Measurements from ENCODE around the gene ATP5PB.

Gene ATP5PB

GRCh38 chr1:111476214-111476613, 26.9 kb downstream of the ATP5PB start:
- DNase-seq = no peak

GRCh38 chr1:111476761-111477309, 27.6 kb downstream of the ATP5PB start:
- no peak for DNase-seq

GRCh38 chr1:111480674-111481073, 31.4 kb downstream of the ATP5PB start:
- no peak for DNase-seq

- peak; percentile 25 for DNase-seq
These were observed 32.3 kb downstream of the ATP5PB start for GRCh38 chr1:111481387-111482221.

GRCh38 chr1:111483166-111483565, 33.9 kb downstream of the ATP5PB start:
- no peak for DNase-seq

- DNase-seq = no peak
These were observed 34.6 kb downstream of the ATP5PB start for GRCh38 chr1:111483876-111484275.

- DNase-seq = no peak
These were observed 35.2 kb downstream of the ATP5PB start for GRCh38 chr1:111484391-111485026.

- DNase-seq = no peak
These were observed 37.2 kb downstream of the ATP5PB start for GRCh38 chr1:111486431-111486830.

GRCh38 chr1:111487133-111487532, 37.9 kb downstream of the ATP5PB start:
- no peak for DNase-seq

- no peak for DNase-seq
These were observed 39.4 kb downstream of the ATP5PB start for GRCh38 chr1:111488669-111489068.

GRCh38 chr1:111489604-111490003, 40.3 kb downstream of the ATP5PB start:
- DNase-seq = no peak

- no peak for DNase-seq
These were observed 41.0 kb downstream of the ATP5PB start for GRCh38 chr1:111490220-111490619.

- DNase-seq = no peak
These were observed 41.8 kb downstream of the ATP5PB start for GRCh38 chr1:111491070-111491469.

- DNase-seq = no peak
These were observed 47.1 kb downstream of the ATP5PB start for GRCh38 chr1:111496398-111496797.

GRCh38 chr1:111497592-111497991, 48.3 kb downstream of the ATP5PB start:
- no peak for DNase-seq

GRCh38 chr1:111499026-111499785, 49.9 kb downstream of the ATP5PB start:
- DNase-seq = no peak

- no peak for DNase-seq
These were observed 52.4 kb downstream of the ATP5PB start for GRCh38 chr1:111501645-111502044.

- no peak for DNase-seq
These were observed 54.4 kb downstream of the ATP5PB start, which contains the start of the genes ADORA3 and TMIGD3 for GRCh38 chr1:111503585-111504060. ADORA3 (minus strand) TSS chr1:111503633; CDS start chr1:111503354, 279 bp downstream. TMIGD3 (minus strand) TSS chr1:111503633; CDS start chr1:111503354, 279 bp downstream.

GRCh38 chr1:111504097-111504496, 54.8 kb downstream of the ATP5PB start:
- no peak for DNase-seq

GRCh38 chr1:111505641-111506119, 56.4 kb downstream of the ATP5PB start:
- DNase-seq = no peak

GRCh38 chr1:111506561-111506960, 57.3 kb downstream of the ATP5PB start:
- DNase-seq = no peak

- DNase-seq = peak; percentile 21
These were observed 58.3 kb downstream of the ATP5PB start for GRCh38 chr1:111507411-111508201.
